ENCODE measurements around the gene HLA-DOB.

HLA-DOB gene

GRCh38 chr6:32842690-32843089 is 25.9 kb upstream of the HLA-DOB start:
- no peak for ATAC-seq
- no peak for TF ChIP-seq SNAI2 (CRISPR knock-in tag; IDR thresholded peaks at IDR 0.05)
- TF ChIP-seq TSHZ2 (CRISPR knock-in tag; IDR thresholded peaks at IDR 0.05): no peak
- no peak for TF ChIP-seq ZNF565 (CRISPR knock-in tag; conservative IDR thresholded peaks at IDR 0.05; ENCODE audit: low read depth)
- no peak for TF ChIP-seq TOX (CRISPR knock-in tag; IDR thresholded peaks at IDR 0.05; ENCODE audit: borderline replicate concordance)
- no peak for TF ChIP-seq ESRRG (CRISPR knock-in tag; IDR thresholded peaks at IDR 0.05)
- TF ChIP-seq OSR1 (CRISPR knock-in tag; IDR thresholded peaks at IDR 0.05): no peak

GRCh38 chr6:32842021-32842650 is 25.3 kb upstream of the HLA-DOB start:
- no peak for ATAC-seq
- TF ChIP-seq ZNF70 (CRISPR knock-in tag; IDR thresholded peaks at IDR 0.05) (no peak), PATZ1 (CRISPR knock-in tag; IDR thresholded peaks at IDR 0.05; ENCODE audit: borderline replicate concordance) (no peak), OSR1 (CRISPR knock-in tag; IDR thresholded peaks at IDR 0.05) (no peak), TCF4 (CRISPR knock-in tag; IDR thresholded peaks at IDR 0.05; ENCODE audit: borderline replicate concordance) (no peak), ZNF8 (CRISPR knock-in tag; IDR thresholded peaks at IDR 0.05) (no peak), BACH2 (CRISPR knock-in tag; IDR thresholded peaks at IDR 0.05; ENCODE audit: borderline replicate concordance) (no peak), CSRNP3 (CRISPR knock-in tag; IDR thresholded peaks at IDR 0.05) (no peak), ZC3H10 (CRISPR knock-in tag; IDR thresholded peaks at IDR 0.05) (no peak), ZFP3 (CRISPR knock-in tag; IDR thresholded peaks at IDR 0.05) (no peak), RARB (CRISPR knock-in tag; IDR thresholded peaks at IDR 0.05) (no peak), CSDC2 (CRISPR knock-in tag; IDR thresholded peaks at IDR 0.05) (no peak), TSHZ2 (CRISPR knock-in tag; IDR thresholded peaks at IDR 0.05) (no peak), ZNF565 (CRISPR knock-in tag; conservative IDR thresholded peaks at IDR 0.05; ENCODE audit: low read depth) (no peak), ZFP30 (CRISPR knock-in tag; IDR thresholded peaks at IDR 0.05) (no peak)

- TF ChIP-seq CREB5 (CRISPR knock-in tag; IDR thresholded peaks at IDR 0.05; ENCODE audit: low read depth): no peak
- TF ChIP-seq PATZ1 (CRISPR knock-in tag; IDR thresholded peaks at IDR 0.05; ENCODE audit: borderline replicate concordance): no peak
- no peak for TF ChIP-seq BACH2 (CRISPR knock-in tag; IDR thresholded peaks at IDR 0.05; ENCODE audit: borderline replicate concordance)
- TF ChIP-seq TOX (CRISPR knock-in tag; IDR thresholded peaks at IDR 0.05; ENCODE audit: borderline replicate concordance): no peak
- no peak for TF ChIP-seq PPARA (CRISPR knock-in tag; IDR thresholded peaks at IDR 0.05; ENCODE audit: borderline replicate concordance)
- TF ChIP-seq GLIS3 (CRISPR knock-in tag; IDR thresholded peaks at IDR 0.05): no peak
- ATAC-seq: no peak
These were observed 23.9 kb upstream of the HLA-DOB start for GRCh38 chr6:32840604-32841246.
